ENCODE results near the gene U2SURP. TPM values are rescaled to one million over a fixed set of nuclear protein-coding genes. Genes with fewer than 3 reads are reported as not detected.
A peak's percentile ranks its signal among the peaks of the same experiment; 100 is the strongest.

Gene U2SURP
- total and polyA plus RNA-seq, 4 donors, result 8.3 to 41.2 (median 30.3) TPM

GRCh38 chr3:142951794-142952193, 49.6 kb upstream of the U2SURP start:
- DNase-seq (ENCODE audit: low spot score), result no peak
- H3K4me3 ChIP-seq (ENCODE audit: low read depth in 1 of 3, low read length in 3 of 3), result no peak overlapping the region
- no peaks in the 10 kb centered on the region for H3K27me3 ChIP-seq (ENCODE audit: control insufficient read depth in 4 of 4, insufficient read depth in 4 of 4, low read length in 3 of 4)
- no peaks in the 10 kb centered on the region for H3K9me3 ChIP-seq (ENCODE audit: control insufficient read depth in 4 of 4, low read length in 3 of 4)
- TF ChIP-seq FOXA1 (IDR thresholded peaks at IDR 0.05) (no peak), TAF1 (conservative IDR thresholded peaks at IDR 0.05) (no peak), NR2F2 (IDR thresholded peaks at IDR 0.05) (no peak), SP1 (IDR thresholded peaks at IDR 0.05) (no peak), FOXA2 (IDR thresholded peaks at IDR 0.05) (no peak), CTCF (IDR thresholded peaks at IDR 0.05; ENCODE audit: low read depth, low read length, missing input control) (no peak), HNF4A (conservative IDR thresholded peaks at IDR 0.05) (no peak), MAX (IDR thresholded peaks at IDR 0.05) (no peak), EGR1 (IDR thresholded peaks at IDR 0.05; ENCODE audit: low read depth in 2 of 2) (no peak)
- H3K4me1 ChIP-seq (ENCODE audit: control insufficient read depth in 4 of 4, insufficient read depth in 4 of 4, low read length in 3 of 4), result peaks cover 0 to 8% (median 6%) of the 10 kb centered on the region in 4 donors
- no peak overlapping the region for H3K27ac ChIP-seq (ENCODE audit: low read depth in 1 of 2, low read length in 2 of 2)
- H3K9ac ChIP-seq (ENCODE audit: low read depth in 1 of 2, low read length in 2 of 2), result no peak overlapping the region
- no peaks in the 10 kb centered on the region for H3K36me3 ChIP-seq (ENCODE audit: control insufficient read depth in 4 of 4, insufficient read depth in 3 of 4, low read depth in 1 of 4, low read length in 3 of 4)
- WGBS, result 95% methylated on average over 2 of the region's 2 CpGs

GRCh38 chr3:142952272-142953193, 48.8 kb upstream of the U2SURP start:
- Histone ChIP-seq H3K9me3 (ENCODE audit: control insufficient read depth in 4 of 4, low read length in 3 of 4) (no peaks in the 10 kb centered on the region), H3K4me3 (ENCODE audit: low read depth in 1 of 3, low read length in 3 of 3) (no peak overlapping the region), H3K27me3 (ENCODE audit: control insufficient read depth in 4 of 4, insufficient read depth in 4 of 4, low read length in 3 of 4) (no peaks in the 10 kb centered on the region), H3K4me1 (ENCODE audit: control insufficient read depth in 4 of 4, insufficient read depth in 4 of 4, low read length in 3 of 4) (peaks cover 0 to 11% (median 6%) of the 10 kb centered on the region in 4 donors), H3K27ac (ENCODE audit: low read depth in 1 of 2, low read length in 2 of 2) (peak overlapping the region in 1 of 2 donors; percentile 13), H3K9ac (ENCODE audit: low read depth in 1 of 2, low read length in 2 of 2) (no peak overlapping the region), H3K36me3 (ENCODE audit: control insufficient read depth in 4 of 4, insufficient read depth in 3 of 4, low read depth in 1 of 4, low read length in 3 of 4) (no peaks in the 10 kb centered on the region)
- WGBS, result 66% methylated on average over 8 of the region's 8 CpGs
- no peak for DNase-seq (ENCODE audit: low spot score)
- TF ChIP-seq RAD21 (IDR thresholded peaks at IDR 0.05) (peak in 1 of 2 donors; percentile 29), TAF1 (conservative IDR thresholded peaks at IDR 0.05) (no peak)

- no peaks in the 10 kb centered on the region for H3K27me3 ChIP-seq (ENCODE audit: control insufficient read depth in 4 of 4, insufficient read depth in 4 of 4, low read length in 3 of 4)
- no peak overlapping the region for H3K4me3 ChIP-seq (ENCODE audit: low read depth in 1 of 3, low read length in 3 of 3)
- H3K27ac ChIP-seq (ENCODE audit: low read depth in 1 of 2, low read length in 2 of 2), result no peak overlapping the region
- no peak overlapping the region for H3K9ac ChIP-seq (ENCODE audit: low read depth in 1 of 2, low read length in 2 of 2)
- peaks cover 0 to 11% (median 6%) of the 10 kb centered on the region in 4 donors for H3K4me1 ChIP-seq (ENCODE audit: control insufficient read depth in 4 of 4, insufficient read depth in 4 of 4, low read length in 3 of 4)
- no peaks in the 10 kb centered on the region for H3K36me3 ChIP-seq (ENCODE audit: control insufficient read depth in 4 of 4, insufficient read depth in 3 of 4, low read depth in 1 of 4, low read length in 3 of 4)
- no peak for DNase-seq (ENCODE audit: low spot score)
- WGBS, result 84% methylated on average over 3 of the region's 3 CpGs
- H3K9me3 ChIP-seq (ENCODE audit: control insufficient read depth in 4 of 4, low read length in 3 of 4), result no peaks in the 10 kb centered on the region
- TF ChIP-seq ZBTB33 (IDR thresholded peaks at IDR 0.05) (no peak), TAF1 (conservative IDR thresholded peaks at IDR 0.05) (no peak), EGR1 (IDR thresholded peaks at IDR 0.05; ENCODE audit: low read depth in 2 of 2) (no peak), REST (IDR thresholded peaks at IDR 0.05) (no peak), SP1 (IDR thresholded peaks at IDR 0.05) (no peak), FOXA1 (IDR thresholded peaks at IDR 0.05) (no peak), RXRA (IDR thresholded peaks at IDR 0.05) (no peak), YY1 (IDR thresholded peaks at IDR 0.05) (no peak), CTCF (IDR thresholded peaks at IDR 0.05; ENCODE audit: low read depth, low read length, missing input control) (no peak), FOXA2 (IDR thresholded peaks at IDR 0.05) (no peak), NR2F2 (IDR thresholded peaks at IDR 0.05) (no peak), RAD21 (IDR thresholded peaks at IDR 0.05) (no peak), JUND (IDR thresholded peaks at IDR 0.05) (no peak), ATF3 (IDR thresholded peaks at IDR 0.05) (no peak)
Measured at GRCh38 chr3:142953443-142953842, 47.9 kb upstream of the U2SURP start.

Measured in liver (tissue), 9 donors.